Body of pancreas (tissue), 4 donors: ENCODE results near the gene BSPRY. TPM values are rescaled to one million over a fixed set of nuclear protein-coding genes. Genes with fewer than 3 reads are reported as not detected.

ENCODE experiments used
- ATAC-seq: fragments of 150-250 bp; one replicate; pipeline ENCODE4 v1.9.1; 2016
- DNase-seq, 4 donors: peaks; one replicate each; pipeline ENCODE4 v3.0.0-alpha.2; 2019
- H3K27ac ChIP-seq, 4 donors: fragments of 200-600 bp; sonication (generic); 1 replicate in 3 of 4; 2 replicates in 1 of 4; pipeline versions ENCODE4 v1.5.1 to v1.6.1; 2016 to 2019; ENCODE audit warnings: mild to moderate bottlenecking in 1 of 4, mixed read lengths in 1 of 4, moderate library complexity in 1 of 4
- H3K27me3 ChIP-seq, 2 donors: fragments of 200-600 bp; sonication (generic); one replicate each; pipeline ENCODE4 v1.6.0; 2016; ENCODE audit warnings: mild to moderate bottlenecking in 1 of 2
- H3K36me3 ChIP-seq, 2 donors: fragments of 200-600 bp; sonication (generic); replicated peaks in 1 of 2; 2 replicates each; pipeline ENCODE4 v1.5.1; 2016; ENCODE audit warnings: low read depth in 2 of 2; ENCODE audit not compliant: insufficient read depth in 1 of 2
- H3K4me1 ChIP-seq: fragments of 200-600 bp; sonication (generic); one replicate; pipeline ENCODE4 v1.6.0; 2016
- H3K4me3 ChIP-seq, 2 donors: fragments of 200-600 bp; sonication (generic); 1 replicate in 1 of 2; 2 replicates in 1 of 2; pipeline ENCODE4 v1.5.1; 2016 to 2019
- H3K9me3 ChIP-seq, 3 donors: fragments of 200-600 bp; sonication (generic); 1 replicate in 2 of 3; 2 replicates in 1 of 3; pipeline ENCODE4 v1.5.1; 2016
- CTCF ChIP-seq, 7 experiments: fragments of 450-650 bp in 4 of 7; fragments of 200-600 bp in 3 of 7; sonication (generic) in 3 of 7; IDR thresholded peaks; one replicate each; pipeline ENCODE4 v1.5.1; 2016 to 2019; ENCODE audit warnings: antibody characterized with exemption in 7 of 7
- POLR2A ChIP-seq, 3 donors: fragments of 450-650 bp; IDR thresholded peaks; one replicate each; pipeline ENCODE4 v1.6.1; 2016; ENCODE audit warnings: antibody characterized with exemption in 3 of 3, mild to moderate bottlenecking in 2 of 3
- WGBS, 2 donors: methylation state at CpG; one replicate each; pipeline ENCODE4 v1.1.5; 2017; 5-methylcytosine and 5-hydroxymethylcytosine counted together
- intact Hi-C: fragments of 100-400 bp; cut with DNase I; formaldehyde crosslinking; loops from one replicate; pipeline ENCODE4 v1.15.1; 2023
- total RNA-seq, 2 donors: library from RNA; depleted of rRNA; stranded (reverse); fragments of >200 nt; gene quantifications; one replicate each; pipeline ENCODE4 v1.1.0, GENCODE V29; 2016

Gene BSPRY
- total RNA-seq, result 10 to 100 TPM; 27.0 to 47.0 TPM

DNA sequence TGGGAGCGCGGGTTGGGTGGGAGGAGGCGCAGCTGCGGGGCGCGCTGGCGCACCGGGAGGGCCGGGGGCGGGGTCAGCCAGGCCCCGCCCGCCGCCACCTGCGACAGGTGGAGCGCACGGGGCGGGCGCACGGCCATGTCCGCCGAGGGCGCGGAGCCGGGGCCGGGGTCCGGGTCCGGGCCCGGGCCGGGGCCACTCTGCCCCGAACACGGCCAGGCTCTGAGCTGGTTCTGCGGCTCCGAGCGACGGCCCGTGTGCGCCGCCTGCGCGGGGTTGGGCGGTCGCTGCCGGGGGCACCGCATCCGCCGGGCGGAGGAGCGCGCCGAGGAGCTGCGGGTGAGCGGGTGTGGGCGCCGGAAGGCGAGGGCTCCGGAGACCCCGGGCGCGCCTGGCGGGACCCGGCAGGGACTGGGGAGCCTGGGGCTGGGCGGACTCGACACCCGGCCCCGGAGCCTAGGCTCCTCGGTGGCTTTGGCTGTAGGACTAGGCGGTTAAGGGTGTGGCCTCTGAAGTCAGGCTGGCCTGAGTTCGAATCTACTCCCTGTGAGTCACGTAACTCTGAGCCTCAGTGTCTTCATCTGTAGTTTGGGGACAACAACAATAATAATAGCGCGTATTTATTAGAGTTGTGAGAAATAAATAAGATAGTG, at the start of gene BSPRY:
Gene BSPRY (plus strand): TSS at position 97 of the 650 bp plus-strand sequence. CDS start 39 bp downstream, at position 136.
- peak within 1 kb of the TSS; percentile 69 to 86 (median 76) for H3K27ac ChIP-seq

GRCh38 chr9:113299800-113300292, 49.5 kb upstream of the BSPRY start:
- 29 to 38% methylated on average over 7 to 8 of the region's 8 CpGs for WGBS, 2 donors
- intact Hi-C loops, result no loop called here
- DNase-seq (peak; percentile 23 to 72 (median 46)), ATAC-seq (peak; percentile 55)
- Histone ChIP-seq H3K27me3 (no peaks in the 10 kb centered on the region), H3K4me3 (no peak overlapping the region), H3K9me3 (no peaks in the 10 kb centered on the region), H3K36me3 (no peaks in the 10 kb centered on the region), H3K4me1 (peaks cover 8% of the 10 kb centered on the region), H3K27ac (no peak overlapping the region)
- TF ChIP-seq CTCF (IDR thresholded peaks at IDR 0.05) (no peak), POLR2A (IDR thresholded peaks at IDR 0.05) (no peak)

More for the DNA sequence above, at the start of gene BSPRY:
- H3K4me3 ChIP-seq, result peak within 1 kb of the TSS; percentile 60 to 74
- ATAC-seq, result peak; percentile 91
- no peaks in the 10 kb centered on the region for H3K9me3 ChIP-seq
- H3K36me3 ChIP-seq, result no peaks in the 10 kb centered on the region
- H3K27me3 ChIP-seq, result no peaks in the 10 kb centered on the region
- DNase-seq, result peak; percentile 67 to 83 (median 68)
- TF ChIP-seq CTCF (IDR thresholded peaks at IDR 0.05), result no peak
- no peak for TF ChIP-seq POLR2A (IDR thresholded peaks at IDR 0.05)
- 0% methylated on average over 5 to 64 of the region's 71 CpGs for WGBS, 2 donors
- peaks cover 15% of the 10 kb centered on the region for H3K4me1 ChIP-seq
- intact Hi-C loops, result no loop called here

- H3K4me1 ChIP-seq, result peaks cover 8% of the 10 kb centered on the region
- intact Hi-C loops, result no loop called here
- ATAC-seq (no peak), DNase-seq (no peak)
- WGBS, 2 donors, result 69 to 83% methylated on average over 8 of the region's 8 CpGs
- H3K4me3 ChIP-seq, result no peak overlapping the region
- H3K36me3 ChIP-seq, result no peaks in the 10 kb centered on the region
- H3K9me3 ChIP-seq, result no peaks in the 10 kb centered on the region
- no peak overlapping the region for H3K27ac ChIP-seq
- no peak for TF ChIP-seq CTCF (IDR thresholded peaks at IDR 0.05)
- no peak for TF ChIP-seq POLR2A (IDR thresholded peaks at IDR 0.05)
- H3K27me3 ChIP-seq, result no peaks in the 10 kb centered on the region
These were observed 47.8 kb upstream of the BSPRY start for GRCh38 chr9:113301548-113301947.

DNA sequence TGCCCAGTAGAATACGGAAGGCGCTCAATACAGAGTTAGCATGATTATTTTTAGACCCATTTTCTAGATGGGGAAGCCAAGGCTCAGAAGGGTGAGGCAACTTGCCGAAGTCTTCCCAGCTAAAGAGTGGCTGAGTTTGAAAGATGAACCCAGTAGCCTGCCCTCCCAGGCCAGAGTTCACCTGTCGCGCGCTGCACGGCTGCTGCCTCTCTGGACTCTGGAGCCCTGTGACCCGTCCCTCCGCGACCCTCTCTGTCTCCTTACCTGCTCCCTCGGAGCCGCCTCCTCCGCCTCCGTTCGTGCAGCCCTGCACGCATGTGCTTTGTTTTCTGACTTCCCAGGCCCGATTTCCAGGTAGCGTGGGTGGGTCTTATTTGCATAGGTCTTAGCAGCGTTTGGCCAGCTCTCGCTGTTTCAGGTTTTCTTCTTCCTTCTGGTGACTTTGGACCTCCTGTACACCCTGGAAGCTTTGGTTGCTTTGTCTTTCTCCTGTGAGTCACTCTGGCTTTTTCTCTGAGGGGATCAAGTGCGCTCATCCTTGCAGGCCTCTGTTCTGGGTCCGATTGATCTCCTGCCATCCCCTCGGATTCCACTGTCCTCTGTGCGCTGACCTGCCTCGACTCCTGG, 46.4 kb upstream of the BSPRY start, which contains the start of gene RNF183:
Gene RNF183 (minus strand): TSS at position 585 of the 627 bp plus-strand sequence. CDS start 5,192 bp downstream, outside the sequence.
- Histone ChIP-seq H3K4me3 (no peak within 1 kb of the TSS), H3K4me1 (peaks cover 8% of the 10 kb centered on the region), H3K27ac (no peak within 1 kb of the TSS), H3K36me3 (no peaks in the 10 kb centered on the region), H3K9me3 (no peaks in the 10 kb centered on the region), H3K27me3 (no peaks in the 10 kb centered on the region)
- ATAC-seq (no peak), DNase-seq (no peak)
- TF ChIP-seq POLR2A (IDR thresholded peaks at IDR 0.05) (no peak), CTCF (IDR thresholded peaks at IDR 0.05) (no peak)
- intact Hi-C loops, result no loop called here
- 55 to 68% methylated on average over 25 of the region's 25 CpGs for WGBS, 2 donors
